B cell (primary cell): ENCODE measurements around the gene EMP2.

Experiments used
- CTCF ChIP-seq: fragments of 200-600 bp; IDR thresholded peaks from one replicate; pipeline ENCODE4 v1.8.0; 2022; ENCODE audit warnings: antibody characterized with exemption, mild to moderate bottlenecking
- EZH2 ChIP-seq: IDR thresholded peaks from 2 replicates; pipeline ENCODE4 v1.6.1; 2012; ENCODE audit warnings: borderline replicate concordance, low read depth, mild to moderate bottlenecking, moderate library complexity, low read length; ENCODE audit not compliant: insufficient read depth, poor library complexity, severe bottlenecking

GRCh38 chr16:10495031-10495345 is 85.4 kb downstream of the EMP2 start:
- TF ChIP-seq CTCF = no peak
- no peak for TF ChIP-seq EZH2
